Measurements from ENCODE around the gene NUBP2. TPM values are rescaled to one million over a fixed set of nuclear protein-coding genes. Genes with fewer than 3 reads are reported as not detected.

The NUBP2 gene
- total RNA-seq, 3 donors from 2014 or later = 32.1 to 43.1 (median 39.3) TPM

DNA sequence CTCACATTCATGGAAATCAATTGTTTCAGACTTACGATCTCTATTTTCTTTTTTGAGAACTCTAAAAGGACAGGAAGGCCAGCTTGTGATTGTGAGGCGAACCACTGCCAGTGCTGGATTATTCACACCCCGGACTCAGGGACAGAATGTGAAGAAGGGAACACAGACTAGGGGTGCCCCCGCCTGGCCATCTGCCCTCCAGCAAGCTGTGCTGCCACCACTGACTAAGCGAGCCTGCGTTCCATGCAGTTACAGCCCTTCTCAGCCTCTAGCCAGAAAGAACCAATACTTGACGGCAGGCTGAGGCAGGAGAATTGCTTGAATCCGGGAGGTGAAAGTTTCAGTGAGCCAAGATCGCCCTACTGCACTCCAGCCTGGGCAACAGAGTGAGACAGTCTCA lies 41.1 kb downstream of the NUBP2 start:
- peaks cover 5% of the 10 kb centered on the region for H3K36me3 ChIP-seq (ENCODE audit: low read depth)
- TF ChIP-seq, protein P1, sequence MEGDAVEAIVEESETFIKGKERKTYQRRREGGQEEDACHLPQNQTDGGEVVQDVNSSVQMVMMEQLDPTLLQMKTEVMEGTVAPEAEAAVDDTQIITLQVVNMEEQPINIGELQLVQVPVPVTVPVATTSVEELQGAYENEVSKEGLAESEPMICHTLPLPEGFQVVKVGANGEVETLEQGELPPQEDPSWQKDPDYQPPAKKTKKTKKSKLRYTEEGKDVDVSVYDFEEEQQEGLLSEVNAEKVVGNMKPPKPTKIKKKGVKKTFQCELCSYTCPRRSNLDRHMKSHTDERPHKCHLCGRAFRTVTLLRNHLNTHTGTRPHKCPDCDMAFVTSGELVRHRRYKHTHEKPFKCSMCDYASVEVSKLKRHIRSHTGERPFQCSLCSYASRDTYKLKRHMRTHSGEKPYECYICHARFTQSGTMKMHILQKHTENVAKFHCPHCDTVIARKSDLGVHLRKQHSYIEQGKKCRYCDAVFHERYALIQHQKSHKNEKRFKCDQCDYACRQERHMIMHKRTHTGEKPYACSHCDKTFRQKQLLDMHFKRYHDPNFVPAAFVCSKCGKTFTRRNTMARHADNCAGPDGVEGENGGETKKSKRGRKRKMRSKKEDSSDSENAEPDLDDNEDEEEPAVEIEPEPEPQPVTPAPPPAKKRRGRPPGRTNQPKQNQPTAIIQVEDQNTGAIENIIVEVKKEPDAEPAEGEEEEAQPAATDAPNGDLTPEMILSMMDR (IDR thresholded peaks at IDR 0.05) = no peak
- H3K4me1 ChIP-seq (ENCODE audit: low read depth) = peaks cover 20% of the 10 kb centered on the region
- ATAC-seq (no peak), DNase-seq (peak in 2 of 3 donors; percentile 25 to 29)
- no peaks in the 10 kb centered on the region for H3K9me3 ChIP-seq
- no peak overlapping the region for H3K4me3 ChIP-seq
- intact Hi-C loops (cut with DNase I, micrococcal nuclease) = no loop called here

DNA sequence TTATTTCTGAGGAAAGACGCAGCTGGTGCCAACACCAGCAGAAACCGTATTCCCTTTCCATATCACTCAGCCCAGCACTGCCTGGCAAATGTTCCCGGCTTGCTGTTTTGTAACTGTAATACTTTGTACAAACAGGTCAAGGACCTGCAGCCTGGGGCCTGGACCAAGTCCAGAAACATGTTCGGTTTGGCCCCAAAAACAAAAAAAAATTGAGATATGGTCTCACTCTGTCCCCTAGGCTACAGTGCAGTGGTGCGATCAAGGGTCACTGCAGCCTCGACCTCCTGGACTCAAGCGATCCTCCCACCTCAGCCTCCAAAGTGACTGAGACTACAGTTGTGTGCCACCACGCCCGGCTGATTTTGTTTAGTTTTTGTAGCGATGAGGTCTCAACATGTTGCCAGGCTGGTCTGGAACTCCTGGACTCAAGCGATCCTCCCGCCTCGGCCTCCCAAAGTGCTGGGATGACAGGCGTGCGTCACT lies 42.7 kb downstream of the NUBP2 start:
- TF ChIP-seq, protein P1 (IDR thresholded peaks at IDR 0.05) = no peak
- DNase-seq = peak in 1 of 3 donors; percentile 21
- H3K4me3 ChIP-seq = no peak overlapping the region
- ATAC-seq = no peak
- H3K4me1 ChIP-seq (ENCODE audit: low read depth) = peaks cover 34% of the 10 kb centered on the region
- intact Hi-C loops (cut with DNase I, micrococcal nuclease) = no loop called here
- peaks cover 5% of the 10 kb centered on the region for H3K36me3 ChIP-seq (ENCODE audit: low read depth)
- no peaks in the 10 kb centered on the region for H3K9me3 ChIP-seq

DNA sequence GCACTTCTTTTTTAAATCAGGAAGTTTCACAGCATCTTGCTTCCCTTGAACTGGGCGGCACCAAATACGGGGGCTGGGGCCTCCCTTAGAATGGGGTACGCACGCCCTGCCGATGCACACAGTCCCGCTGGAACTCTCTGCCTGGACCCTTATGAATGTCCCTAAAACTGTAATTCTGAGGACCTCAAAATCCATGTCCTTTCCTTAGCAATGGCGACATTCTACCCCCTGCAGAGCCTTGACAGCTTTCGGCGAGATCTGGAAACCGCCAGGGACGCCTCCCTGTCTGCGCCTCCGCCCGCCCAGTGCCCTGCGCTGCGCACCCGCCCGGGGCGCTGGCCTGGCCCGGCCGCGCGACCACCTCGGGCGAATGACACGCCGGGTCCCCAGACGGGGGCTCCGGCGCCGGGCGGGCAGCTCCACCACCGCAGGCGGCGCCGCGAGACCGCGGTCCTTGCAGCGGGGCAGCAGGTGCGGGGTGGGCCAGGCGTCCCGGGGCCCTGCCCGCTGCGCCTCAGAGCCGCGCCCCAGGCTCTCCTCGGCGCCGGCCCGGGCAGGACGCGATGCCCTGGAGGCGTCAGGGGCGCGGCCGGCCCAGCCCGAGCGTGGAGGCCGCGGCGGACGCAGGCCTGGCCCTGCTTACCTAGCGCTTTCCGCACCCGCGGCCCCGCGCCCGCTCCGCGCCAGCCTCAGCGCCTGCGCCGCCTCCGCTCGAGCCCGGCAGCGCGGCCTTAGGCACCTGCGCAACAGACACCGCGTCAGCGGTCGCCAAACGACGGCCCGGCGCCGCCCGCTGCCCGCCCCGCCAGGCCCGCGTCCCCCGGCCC lies 43.3 kb downstream of the NUBP2 start:
- Histone ChIP-seq H3K9me3 (no peaks in the 10 kb centered on the region), H3K36me3 (ENCODE audit: low read depth) (peaks cover 5% of the 10 kb centered on the region), H3K4me1 (ENCODE audit: low read depth) (peaks cover 35% of the 10 kb centered on the region), H3K4me3 (peak overlapping the region; percentile 60)
- peak; percentile 55 for ATAC-seq
- peak; percentile 63 to 80 (median 76) for DNase-seq
- TF ChIP-seq, protein P1 (IDR thresholded peaks at IDR 0.05) = no peak
- intact Hi-C loops (cut with DNase I, micrococcal nuclease) = no loop called here

DNA sequence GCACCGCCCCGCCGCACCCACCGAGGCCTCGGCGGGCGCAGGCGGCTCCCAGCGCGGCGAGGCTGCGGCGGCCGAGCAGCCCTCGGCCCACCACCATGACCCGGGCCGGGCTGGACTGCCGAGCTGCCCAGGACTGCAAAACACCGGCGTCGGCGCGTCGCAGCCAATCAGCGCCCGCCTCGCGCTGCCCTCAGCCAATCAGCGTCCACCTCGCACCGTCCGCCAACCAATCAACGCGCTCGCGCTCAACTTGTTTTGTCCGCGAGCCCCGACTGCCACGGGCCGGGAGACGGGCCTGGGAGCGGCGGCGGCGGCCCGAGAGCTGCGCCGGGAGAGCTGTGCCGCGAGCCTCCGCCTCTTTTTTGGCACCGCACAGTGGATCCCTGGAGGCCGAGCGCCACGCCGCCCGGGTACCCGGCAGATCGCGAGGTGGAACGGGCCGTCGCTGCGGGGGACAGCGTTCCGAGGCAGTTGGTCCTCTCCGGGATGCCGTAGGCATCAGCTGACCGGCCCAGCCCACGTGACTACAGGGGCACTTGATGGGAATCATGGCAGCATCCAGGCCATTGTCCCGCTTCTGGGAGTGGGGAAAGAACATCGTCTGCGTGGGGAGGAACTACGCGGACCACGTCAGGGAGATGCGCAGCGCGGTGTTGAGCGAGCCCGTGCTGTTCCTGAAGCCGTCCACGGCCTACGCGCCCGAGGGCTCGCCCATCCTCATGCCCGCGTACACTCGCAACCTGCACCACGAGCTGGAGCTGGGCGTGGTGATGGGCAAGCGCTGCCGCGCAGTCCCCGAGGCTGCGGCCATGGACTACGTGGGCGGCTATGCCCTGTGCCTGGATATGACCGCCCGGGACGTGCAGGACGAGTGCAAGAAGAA lies 44.2 kb downstream of the NUBP2 start, which contains the start of the genes FAHD1 and HAGH:
TSS of gene FAHD1 (plus strand) at position 516 of the 883 bp plus-strand sequence. CDS start at position 549, 33 bp downstream.
TSS of gene HAGH (minus strand) at position 135 of the 883 bp plus-strand sequence. CDS start at position 97, 38 bp downstream.
- TF ChIP-seq, protein P1 (IDR thresholded peaks at IDR 0.05) = no peak
- Histone ChIP-seq H3K36me3 (ENCODE audit: low read depth) (peaks cover 5% of the 10 kb centered on the region), H3K4me3 (peak within 1 kb of the TSS; percentile 60), H3K4me1 (ENCODE audit: low read depth) (peaks cover 35% of the 10 kb centered on the region), H3K9me3 (no peaks in the 10 kb centered on the region)
- DNase-seq (peak; percentile 94 to 96 (median 94)), ATAC-seq (peak; percentile 85)
- intact Hi-C loops (cut with DNase I, micrococcal nuclease) = no loop called here

DNA sequence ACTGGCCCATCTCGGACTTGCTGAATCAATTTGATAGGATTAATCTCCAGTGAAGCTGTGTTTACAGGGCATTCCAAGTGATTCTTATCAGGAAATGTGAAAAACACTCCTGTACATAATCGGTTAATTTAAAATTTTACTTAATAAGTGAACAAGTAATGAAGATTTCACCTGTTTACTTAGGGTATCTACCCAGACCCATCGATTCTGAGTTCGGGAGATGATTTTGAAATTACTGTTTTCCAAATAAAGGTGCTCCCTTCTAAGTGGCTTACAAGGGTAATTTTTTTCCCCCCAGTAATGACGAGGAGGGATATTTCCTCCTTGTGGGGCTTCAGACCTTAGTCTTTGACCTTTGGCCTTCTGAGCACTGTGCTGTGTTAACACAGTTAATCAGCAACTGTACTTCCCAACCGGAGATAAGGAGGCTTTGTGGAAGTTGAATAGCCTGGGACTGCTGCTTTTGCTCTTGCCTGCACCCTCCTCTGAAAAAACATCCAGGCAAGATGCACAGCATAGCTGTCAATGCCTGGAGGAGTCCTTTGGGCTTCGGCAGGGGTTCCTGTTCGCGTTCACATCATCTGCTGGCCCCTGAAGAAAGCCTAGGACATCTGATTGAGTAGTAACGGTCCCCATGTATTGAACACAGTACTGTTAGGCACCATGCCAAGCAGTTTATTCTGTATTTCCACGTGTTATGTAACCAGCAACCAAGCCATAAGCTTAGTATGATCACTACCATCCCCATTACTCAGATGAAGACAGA lies 46.1 kb downstream of the NUBP2 start:
- DNase-seq (peak in 2 of 3 donors; percentile 39 to 41), ATAC-seq (peak; percentile 17)
- TF ChIP-seq, protein P1 (IDR thresholded peaks at IDR 0.05) = no peak
- H3K36me3 ChIP-seq (ENCODE audit: low read depth) = no peaks in the 10 kb centered on the region
- peak overlapping the region; percentile 60 for H3K4me3 ChIP-seq
- peaks cover 35% of the 10 kb centered on the region for H3K4me1 ChIP-seq (ENCODE audit: low read depth)
- intact Hi-C loops (cut with DNase I, micrococcal nuclease) = no loop called here
- H3K9me3 ChIP-seq = no peaks in the 10 kb centered on the region

Measured in mucosa of descending colon (tissue), 3 donors.